ENCODE measurements around the gene PI4K2B. TPM values are rescaled to one million over a fixed set of nuclear protein-coding genes. Genes with fewer than 3 reads are reported as not detected.

The PI4K2B gene
- total RNA-seq, 1 experiment from 2014 or later, result 10.3 TPM

DNA sequence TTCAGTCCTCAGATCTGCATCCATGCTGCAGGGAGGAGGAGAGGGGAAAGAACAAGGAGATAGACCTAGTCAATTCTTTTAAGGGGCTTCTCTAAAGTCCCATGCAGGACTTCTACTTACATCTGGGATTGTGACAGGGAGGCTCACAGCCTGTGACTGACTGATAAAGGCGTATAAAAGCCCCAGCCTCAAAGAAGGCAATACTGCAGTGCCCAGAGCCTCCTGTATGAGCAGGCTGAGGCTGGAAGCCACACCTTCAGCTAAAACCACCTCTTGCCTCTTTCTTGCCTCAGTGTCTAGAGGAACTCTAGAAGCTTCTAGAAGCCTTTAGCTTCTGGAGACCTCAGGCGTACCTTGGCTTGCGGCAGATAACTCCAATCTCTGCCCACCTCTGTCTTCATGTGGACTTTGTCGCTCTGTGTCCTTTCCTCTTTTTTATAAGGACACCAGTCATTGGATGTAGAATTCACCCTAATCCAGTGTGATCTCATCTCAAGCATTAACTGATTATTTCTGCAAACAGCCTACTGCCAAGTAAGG, 72.8 kb downstream of the PI4K2B start:
- H3K18ac ChIP-seq (ENCODE audit: insufficient read length, low read depth, low read length), result no peak overlapping the region
- no CpG with 5 or more reads among the region's 4 CpGs for WGBS (ENCODE audit: extremely low coverage, insufficient read length, low lambda C conversion rate)

More for the DNA sequence above, 72.8 kb downstream of the PI4K2B start:
- no peak overlapping the region for H3K23ac ChIP-seq (ENCODE audit: insufficient read length, low read depth, low read length)
- no peaks in the 10 kb centered on the region for H3K36me3 Mint-ChIP-seq (ENCODE audit: insufficient read depth in 1 of 3, low read depth in 3 of 3)
- H3K4me3 Mint-ChIP-seq, result no peak overlapping the region
- H2BK20ac ChIP-seq (ENCODE audit: low read depth, low read length, poor library complexity, severe bottlenecking), result no peak overlapping the region
- no peak overlapping the region for H2BK120ac ChIP-seq (ENCODE audit: low read depth, low read length, poor library complexity, severe bottlenecking)
- peaks cover 3% of the 10 kb centered on the region; the same call in 1 of the 2 replicates for H3K27me3 Mint-ChIP-seq (ENCODE audit: low read depth)
- H2BK12ac ChIP-seq (ENCODE audit: insufficient read length, low read depth, low read length), result no peak overlapping the region
- H3K4me1 ChIP-seq (ENCODE audit: insufficient read depth, low read length), result no peaks in the 10 kb centered on the region
- no peak overlapping the region for H2AFZ ChIP-seq (ENCODE audit: low read length)
- no peak overlapping the region for H3T11ph ChIP-seq (ENCODE audit: low read length)
- H3K56ac ChIP-seq (ENCODE audit: insufficient read length, low read depth, low read length), result no peak overlapping the region
- H3K23me2 ChIP-seq (ENCODE audit: insufficient read length, low read depth, low read length, poor library complexity, severe bottlenecking), result no peaks in the 10 kb centered on the region
- H4K8ac ChIP-seq (replicated peaks; ENCODE audit: insufficient read length, low read depth, low read length), result no peak overlapping the region
- H2AK5ac ChIP-seq (ENCODE audit: insufficient read length, low read length), result no peak overlapping the region
- 0 out of 4 replicates have a peak, but pooled peaks cover 0 to 2% of the 10 kb centered on the region in 2 experiments for H3K4me1 Mint-ChIP-seq
- TF ChIP-seq, protein P1, sequence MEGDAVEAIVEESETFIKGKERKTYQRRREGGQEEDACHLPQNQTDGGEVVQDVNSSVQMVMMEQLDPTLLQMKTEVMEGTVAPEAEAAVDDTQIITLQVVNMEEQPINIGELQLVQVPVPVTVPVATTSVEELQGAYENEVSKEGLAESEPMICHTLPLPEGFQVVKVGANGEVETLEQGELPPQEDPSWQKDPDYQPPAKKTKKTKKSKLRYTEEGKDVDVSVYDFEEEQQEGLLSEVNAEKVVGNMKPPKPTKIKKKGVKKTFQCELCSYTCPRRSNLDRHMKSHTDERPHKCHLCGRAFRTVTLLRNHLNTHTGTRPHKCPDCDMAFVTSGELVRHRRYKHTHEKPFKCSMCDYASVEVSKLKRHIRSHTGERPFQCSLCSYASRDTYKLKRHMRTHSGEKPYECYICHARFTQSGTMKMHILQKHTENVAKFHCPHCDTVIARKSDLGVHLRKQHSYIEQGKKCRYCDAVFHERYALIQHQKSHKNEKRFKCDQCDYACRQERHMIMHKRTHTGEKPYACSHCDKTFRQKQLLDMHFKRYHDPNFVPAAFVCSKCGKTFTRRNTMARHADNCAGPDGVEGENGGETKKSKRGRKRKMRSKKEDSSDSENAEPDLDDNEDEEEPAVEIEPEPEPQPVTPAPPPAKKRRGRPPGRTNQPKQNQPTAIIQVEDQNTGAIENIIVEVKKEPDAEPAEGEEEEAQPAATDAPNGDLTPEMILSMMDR (conservative IDR thresholded peaks at IDR 0.05), result no peak
- no peaks in the 10 kb centered on the region; a peak in 1 of 5 replicates for H3K9me3 Mint-ChIP-seq
- no peak overlapping the region for H2BK15ac ChIP-seq (ENCODE audit: low read depth, low read length)
- no peaks in the 10 kb centered on the region for H3K79me2 ChIP-seq (ENCODE audit: insufficient read depth, low read length)
- no peaks in the 10 kb centered on the region for H3K27me3 ChIP-seq (ENCODE audit: insufficient read depth, low read length)
- no peak overlapping the region for H3K27ac ChIP-seq (ENCODE audit: insufficient read length, low read depth, low read length)
- H4K20me1 ChIP-seq (ENCODE audit: control insufficient read depth, insufficient read depth, insufficient read length), result no peaks in the 10 kb centered on the region
- no peaks in the 10 kb centered on the region for H3K9me3 ChIP-seq (ENCODE audit: control insufficient read depth, low read depth, low read length)
- H3K27ac Mint-ChIP-seq, result no peak overlapping the region
- no peak for DNase-seq
- no peaks in the 10 kb centered on the region for H3K79me1 ChIP-seq (ENCODE audit: insufficient read depth, low read depth, low read length, poor library complexity, severe bottlenecking)
- no peak overlapping the region for H3K9ac ChIP-seq (ENCODE audit: extremely low read depth, insufficient read length, low read length)
- H2BK5ac ChIP-seq (ENCODE audit: insufficient read length, low read length), result no peak overlapping the region
- no peak overlapping the region for H3K14ac ChIP-seq (ENCODE audit: insufficient read depth, low read length)
- no peak overlapping the region for H4K5ac ChIP-seq (ENCODE audit: insufficient read length, low read depth, low read length)
- H4K91ac ChIP-seq (ENCODE audit: insufficient read length, low read depth, low read length), result no peak overlapping the region
- H3K4me2 ChIP-seq (ENCODE audit: insufficient read depth, insufficient read length, low read length), result no peak overlapping the region
- no peak overlapping the region for H3K4ac ChIP-seq (ENCODE audit: low read depth, low read length)

All from H9 (cell line).